GM12878 (cell line): ENCODE results near the gene AMPD2. TPM values are rescaled to one million over a fixed set of nuclear protein-coding genes. Genes with fewer than 3 reads are reported as not detected.

ENCODE experiments used
- ATAC-seq: fragments of 200-7000 bp; cut with Tn5 transposase; 3 replicates; pipeline ENCODE4 v1.9.1; 2020; ENCODE audit warnings: mild to moderate bottlenecking, moderate library complexity
- BruUV-seq: library from RNA; stranded (reverse); fragments of 400-500 nt; replicated peaks from 2 replicates; lab custom pipeline; 2021; lab: Mats Ljungman, UMichigan
- CTCF ChIA-PET: fragments of 300-600 bp; sonication (Branson Sonifier 250); formaldehyde crosslinking; extraction: SDS; loops from one replicate; lab custom pipeline; 2021; ENCODE audit warnings: inconsistent platforms; lab: Yijun Ruan, JAX
- POLR2A ChIA-PET: fragments of 350-600 bp; formaldehyde crosslinking; extraction: SDS; loops from one replicate; lab custom pipeline; 2021; ENCODE audit warnings: inconsistent platforms; lab: Charles Lee
- RAD21 ChIA-PET: fragments of 300-600 bp; sonication (Branson Sonifier 250); formaldehyde crosslinking; loops from one replicate; lab custom pipeline; 2023; ENCODE audit warnings: antibody characterized with exemption; ENCODE audit not compliant: unreplicated experiment; lab: Charles Lee
- SMC1A ChIA-PET: fragments of 300-600 bp; sonication (Branson Sonifier 250); formaldehyde crosslinking; loops from one replicate; lab custom pipeline; 2023; ENCODE audit not compliant: unreplicated experiment, uncharacterized antibody; lab: Charles Lee
- DNase-seq: peaks from one replicate; pipeline ENCODE4 v3.0.0-alpha.2; 2011; ENCODE audit warnings: low read depth, low spot score
- FAIRE-seq: peaks from 3 replicates; lab custom pipeline; 2011; peaks lifted over from hg19 to GRCh38; lab: Jason Lieb, UNC
- H2AFZ ChIP-seq: 2 replicates; pipeline ENCODE4 v1.6.0; 2011; ENCODE audit warnings: low read depth, low read length, control low read depth; ENCODE audit not compliant: control insufficient read depth
- H3K27ac ChIP-seq: 2 replicates; pipeline ENCODE4 v1.5.1; 2011; ENCODE audit warnings: control low read depth; ENCODE audit not compliant: control insufficient read depth, insufficient read depth
- H3K27me3 ChIP-seq, 2 experiments: replicated peaks in 1 of 2; 2 replicates each; pipeline versions ENCODE4 v1.6.0 to v1.6.1; 2011; ENCODE audit warnings: low read length in 1 of 2; ENCODE audit not compliant: control insufficient read depth in 2 of 2, insufficient read depth in 2 of 2
- H3K36me3 ChIP-seq, 2 experiments: 2 replicates each; pipeline ENCODE4 v1.5.1; 2011; ENCODE audit warnings: low read length in 1 of 2; ENCODE audit not compliant: control insufficient read depth in 2 of 2, insufficient read depth in 2 of 2
- H3K4me1 ChIP-seq: 2 replicates; pipeline ENCODE4 v1.6.1; 2011; ENCODE audit warnings: mild to moderate bottlenecking, low read length, moderate library complexity, mixed read lengths; ENCODE audit not compliant: control insufficient read depth, insufficient read depth
- H3K4me2 ChIP-seq: 2 replicates; pipeline ENCODE4 v1.6.0; 2011; ENCODE audit warnings: control low read depth; ENCODE audit not compliant: control insufficient read depth, insufficient read depth
- H3K4me3 ChIP-seq: fragments of 200-600 bp; sonication (generic); 2 replicates; pipeline ENCODE4 v1.5.1; 2016
- H3K79me2 ChIP-seq: 2 replicates; pipeline ENCODE4 v1.6.0; 2011; ENCODE audit warnings: low read length; ENCODE audit not compliant: control insufficient read depth, insufficient read depth
- H3K9ac ChIP-seq: 2 replicates; pipeline ENCODE4 v1.8.0; 2011; ENCODE audit warnings: low read length, control low read depth, mixed read lengths; ENCODE audit not compliant: control insufficient read depth, insufficient read depth
- H3K9me3 ChIP-seq: replicated peaks from 3 replicates; pipeline ENCODE4 v1.5.1; 2011; ENCODE audit warnings: mild to moderate bottlenecking, low read length; ENCODE audit not compliant: control insufficient read depth, insufficient read depth
- H4K20me1 ChIP-seq: 2 replicates; pipeline ENCODE4 v1.6.0; 2011; ENCODE audit not compliant: control insufficient read depth, insufficient read depth
- ASH2L ChIP-seq: fragments of 300-600, 200-600 bp; sonication (generic); IDR thresholded peaks from 2 replicates; pipeline ENCODE4 v1.6.1; 2017; ENCODE audit warnings: low read depth, mild to moderate bottlenecking, borderline replicate concordance
- CEBPB ChIP-seq, 2 experiments: fragments of 150-350 bp in 1 of 2; IDR thresholded peaks; 2 replicates each; pipeline ENCODE4 v1.6.1; 2012 to 2014; ENCODE audit warnings: low read depth in 2 of 2, low read length in 2 of 2, borderline replicate concordance in 1 of 2, inconsistent platforms in 1 of 2
- CHD1 ChIP-seq: IDR thresholded peaks from 2 replicates; pipeline ENCODE4 v1.6.1; 2012; ENCODE audit warnings: low read depth, low read length, improper control_type of control experiment
- CHD2 ChIP-seq: IDR thresholded peaks from 2 replicates; pipeline ENCODE4 v1.6.1; 2011; ENCODE audit warnings: low read depth, low read length, improper control_type of control experiment, borderline replicate concordance
- FOS ChIP-seq: IDR thresholded peaks from 3 replicates; pipeline ENCODE4 v1.6.1; 2011; ENCODE audit warnings: borderline replicate concordance; ENCODE audit not compliant: insufficient read length; ENCODE audit errors: extremely low read depth
- HDAC6 ChIP-seq: fragments of 200-600 bp; sonication (generic); IDR thresholded peaks from one replicate; pipeline ENCODE4 v1.8.0; 2017; ENCODE audit warnings: antibody characterized with exemption; ENCODE audit not compliant: unreplicated experiment
- IRF4 ChIP-seq: IDR thresholded peaks from 2 replicates; pipeline ENCODE4 v1.6.1; 2011; ENCODE audit warnings: low read depth, low read length
- MEF2B ChIP-seq: fragments of 450-650 bp; IDR thresholded peaks from 2 replicates; pipeline ENCODE4 v1.6.1; 2018; ENCODE audit warnings: mild to moderate bottlenecking, moderate library complexity; ENCODE audit not compliant: partially characterized antibody, poor library complexity, severe bottlenecking
- MTA3 ChIP-seq: IDR thresholded peaks from 2 replicates; pipeline ENCODE4 v1.6.1; 2012; ENCODE audit warnings: low read length, inconsistent platforms, borderline replicate concordance
- NFIC ChIP-seq: IDR thresholded peaks from 2 replicates; pipeline ENCODE4 v1.6.1; 2012; ENCODE audit warnings: low read depth, mild to moderate bottlenecking, inconsistent platforms, low read length, moderate library complexity
- PAX8 ChIP-seq: fragments of 450-650 bp; IDR thresholded peaks from 2 replicates; pipeline ENCODE4 v1.6.1; 2017; ENCODE audit warnings: mild to moderate bottlenecking, moderate library complexity
- POLR2A ChIP-seq: IDR thresholded peaks from 2 replicates; pipeline ENCODE4 v1.6.1; 2011; ENCODE audit warnings: low read depth, mild to moderate bottlenecking, low read length
- POLR2AphosphoS5 ChIP-seq: IDR thresholded peaks from 2 replicates; pipeline ENCODE4 v1.6.1; 2011; ENCODE audit warnings: mild to moderate bottlenecking, low read length, inconsistent platforms
- RAD21 ChIP-seq: IDR thresholded peaks from 2 replicates; pipeline ENCODE4 v1.6.1; 2011; ENCODE audit warnings: mild to moderate bottlenecking, low read depth, low read length, moderate library complexity; ENCODE audit not compliant: insufficient read depth
- SMARCA5 ChIP-seq: fragments of 450-650 bp; IDR thresholded peaks from 2 replicates; pipeline ENCODE4 v1.6.1; 2017; ENCODE audit warnings: mild to moderate bottlenecking
- STAT1 ChIP-seq: fragments of 450-650 bp; conservative IDR thresholded peaks from 2 replicates; pipeline ENCODE4 v1.6.1; 2014; ENCODE audit warnings: antibody characterized with exemption, mild to moderate bottlenecking
- ZSCAN29 ChIP-seq: fragments of 450-650 bp; IDR thresholded peaks from 2 replicates; pipeline ENCODE4 v1.6.1; 2017; ENCODE audit warnings: mild to moderate bottlenecking, moderate library complexity
- WGBS: methylation state at CpG from one replicate; pipeline ENCODE4 v1.1.6; 2016; ENCODE audit warnings: low lambda C conversion rate; ENCODE audit not compliant: insufficient replicate concordance, insufficient coverage; ENCODE audit errors: missing lambda C conversion rate; 5-methylcytosine and 5-hydroxymethylcytosine counted together
- in situ Hi-C: fragments of 300-500 bp; cut with MboI; formaldehyde crosslinking; loops from 9 replicates; pipeline ENCODE4 v1.14.3; 2018; ENCODE audit warnings: mixed read lengths
- intact Hi-C: fragments of 100-400 bp; cut with micrococcal nuclease; formaldehyde crosslinking; loops from one replicate; pipeline ENCODE4 v1.14.2; 2022; ENCODE audit not compliant: unreplicated experiment
- polyA plus RNA-seq, 11 experiments: library from polyadenylated mRNA; depleted of rRNA in 4 of 11; unstranded in 6 of 11; stranded (reverse) in 5 of 11; fragments of >200 nt; fragmentation: Nextera tagmentation in 4 of 11; fragmentation: Illumina TruSeq in 1 of 11; extraction: Ambion mirVana in 4 of 11; extraction: Trizol in 1 of 11; gene quantifications; 1 replicate in 1 of 11; 2 replicates in 10 of 11; pipeline versions ENCODE4 v1.2.1 to v1.2.3, GENCODE V29; 2011 to 2016; ENCODE audit warnings: inconsistent platforms in 2 of 11, missing spikeins in 2 of 11, low read depth in 1 of 11
- total RNA-seq, 4 experiments: library from RNA; depleted of rRNA in 3 of 4; stranded (reverse); fragments of >200 nt in 3 of 4; fragmentation: Illumina TruSeq in 1 of 4; extraction: Trizol in 1 of 4; gene quantifications; 2 replicates each; pipeline versions ENCODE4 v1.2.1 to v1.2.3, GENCODE V29; 2013 to 2021
- TF ChIP-seq, protein P1 (sequence below): IDR thresholded peaks from 2 replicates; pipeline ENCODE4 v1.6.1; 2011; ENCODE audit warnings: borderline replicate concordance, low read depth, mild to moderate bottlenecking, moderate library complexity, low read length; ENCODE audit not compliant: insufficient read depth, poor library complexity, severe bottlenecking
- TF ChIP-seq, protein P2 (sequence below): IDR thresholded peaks from 2 replicates; pipeline ENCODE4 v1.6.1; 2012; ENCODE audit warnings: low read depth, low read length, improper control_type of control experiment
- TF ChIP-seq, protein P3 (sequence below): fragments of 450-650 bp; IDR thresholded peaks from 2 replicates; pipeline ENCODE4 v1.6.1; 2017; ENCODE audit warnings: mild to moderate bottlenecking

AMPD2 gene
- total and polyA plus RNA-seq, 10 of the 15 experiments (the other 5 are each of a cell fraction or from before 2014, with no cell fraction given): 2.0 to 75.9 (median 31.3) TPM

DNA sequence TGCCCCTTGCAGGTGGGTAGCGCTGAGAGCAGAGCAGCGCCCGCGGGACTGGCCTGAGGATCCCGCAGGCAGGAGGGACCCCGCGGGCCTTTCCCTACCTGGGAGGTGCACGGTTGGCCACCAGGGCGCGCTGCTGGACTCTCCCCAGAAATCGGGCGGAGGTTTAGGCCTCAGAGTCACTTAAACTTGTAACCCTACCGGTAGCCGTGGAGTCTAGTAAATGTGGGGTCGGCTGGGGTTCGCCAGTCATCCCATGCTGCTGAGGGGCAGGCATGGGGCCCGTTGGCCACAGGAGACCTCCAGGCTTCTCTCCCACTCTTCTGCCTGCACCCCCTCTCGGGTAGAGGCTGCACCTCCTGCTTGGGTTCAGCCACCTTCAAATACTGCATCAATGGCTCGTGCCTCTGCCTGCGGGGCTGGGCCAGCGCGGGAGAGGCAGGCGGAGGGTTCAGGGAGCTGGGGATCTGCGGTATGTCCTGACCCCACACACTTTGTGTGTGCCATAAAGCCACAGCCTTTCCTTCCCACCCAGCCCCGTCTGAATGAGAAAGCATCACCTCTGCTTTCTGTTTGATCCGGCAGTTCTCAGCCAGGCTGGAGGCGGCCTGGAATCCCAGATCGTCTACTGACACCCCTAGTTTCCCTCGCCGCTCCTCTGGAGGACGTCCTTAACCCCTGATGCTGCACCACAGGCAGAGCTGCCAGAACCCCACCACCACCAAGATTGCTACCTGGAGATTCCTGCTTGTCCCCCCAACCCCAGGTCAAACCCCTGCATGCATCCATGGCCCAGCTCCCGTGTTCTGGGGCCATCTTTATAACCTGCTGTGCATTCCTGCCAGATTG lies 24.0 kb downstream of the AMPD2 start (continued):
- TF ChIP-seq MEF2B (no peak), NFIC (no peak), SMARCA5 (peak; percentile 46; the same call in 1 of the 2 replicates), IRF4 (0 out of 2 replicates have a peak, but pooled peaks have one; percentile 11), CHD1 (no peak)
- TF ChIP-seq, protein P1, sequence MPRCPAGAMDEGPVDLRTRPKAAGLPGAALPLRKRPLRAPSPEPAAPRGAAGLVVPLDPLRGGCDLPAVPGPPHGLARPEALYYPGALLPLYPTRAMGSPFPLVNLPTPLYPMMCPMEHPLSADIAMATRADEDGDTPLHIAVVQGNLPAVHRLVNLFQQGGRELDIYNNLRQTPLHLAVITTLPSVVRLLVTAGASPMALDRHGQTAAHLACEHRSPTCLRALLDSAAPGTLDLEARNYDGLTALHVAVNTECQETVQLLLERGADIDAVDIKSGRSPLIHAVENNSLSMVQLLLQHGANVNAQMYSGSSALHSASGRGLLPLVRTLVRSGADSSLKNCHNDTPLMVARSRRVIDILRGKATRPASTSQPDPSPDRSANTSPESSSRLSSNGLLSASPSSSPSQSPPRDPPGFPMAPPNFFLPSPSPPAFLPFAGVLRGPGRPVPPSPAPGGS: no peak
- TF ChIP-seq, all 136 proteins: peak for 14

DNA sequence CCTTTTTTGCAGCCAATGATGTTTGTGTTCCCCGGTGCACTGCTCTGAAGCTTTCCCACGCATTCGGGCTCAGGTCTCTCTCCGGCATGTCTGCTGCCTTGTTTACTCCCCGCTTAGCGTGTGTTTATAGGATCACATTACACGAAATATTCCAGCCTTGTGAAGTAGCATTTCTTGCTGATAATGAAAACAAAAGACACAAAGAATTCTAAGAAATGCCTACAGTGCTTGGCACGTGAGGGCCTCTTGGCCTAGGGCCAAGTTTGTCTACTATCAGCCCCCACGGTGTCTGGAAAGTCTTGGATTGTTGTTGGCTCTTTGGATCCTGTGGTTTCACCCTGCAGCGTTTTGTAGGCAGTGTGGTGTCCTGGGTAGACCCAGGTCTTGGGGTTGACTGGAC lies 25.0 kb downstream of the AMPD2 start:
- Histone ChIP-seq H3K9me3 (no peaks in the 10 kb centered on the region), H3K27ac (no peak overlapping the region), H3K4me1 (peaks cover 9% of the 10 kb centered on the region), H3K36me3 (no peaks in the 10 kb centered on the region), H3K4me3 (no peak overlapping the region), H3K79me2 (no peaks in the 10 kb centered on the region), H3K9ac (no peak overlapping the region), H3K27me3 (no peaks in the 10 kb centered on the region), H2AFZ (no peak overlapping the region), H3K4me2 (no peak overlapping the region), H4K20me1 (no peaks in the 10 kb centered on the region)
- no CpG with 5 or more reads among the region's 10 CpGs for WGBS
- no peak for ATAC-seq
- no TSS peak for BruUV-seq
- ChIA-PET CTCF (interaction anchor here (1.7 to 10.7 kb wide), 3 partner anchors 9 to 130 kb away, joined by 7 to 299 read pairs (median 282); partner anchors contain the start of gene GSTM4), POLR2A (no interaction called here), SMC1A (interaction anchor here (1.0 kb wide), 1 partner anchor 340 kb away, joined by 5 read pairs; the partner anchor contains the start of gene AHCYL1), RAD21 (interaction anchor here (1.1 to 2.5 kb wide), 2 partner anchors 96 to 133 kb away, joined by 3 to 6 read pairs; partner anchors contain the start of gene GNAI3)
- no peak for DNase-seq
- FAIRE-seq: no peak
- in situ Hi-C loops: loop anchor here (5.0 kb wide), 2 partner anchors 128 to 343 kb away; no protein-coding TSS in a partner anchor
- intact Hi-C loops: loop anchor here (5.0 kb wide), 4 partner anchors 43 to 338 kb away; partner anchors contain the start of genes AHCYL1, GNAI3 and GSTM1
- no peak for TF ChIP-seq POLR2AphosphoS5
- TF ChIP-seq ZSCAN29: no peak
- no peak for TF ChIP-seq FOS
- TF ChIP-seq STAT1: no peak
- TF ChIP-seq, protein P2, sequence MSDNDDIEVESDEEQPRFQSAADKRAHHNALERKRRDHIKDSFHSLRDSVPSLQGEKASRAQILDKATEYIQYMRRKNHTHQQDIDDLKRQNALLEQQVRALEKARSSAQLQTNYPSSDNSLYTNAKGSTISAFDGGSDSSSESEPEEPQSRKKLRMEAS: no peak
- no peak for TF ChIP-seq RAD21
- no peak for TF ChIP-seq ASH2L
- TF ChIP-seq CHD2: no peak
- TF ChIP-seq MTA3: no peak
- no peak for TF ChIP-seq CEBPB (IDR thresholded peaks at IDR 0.05; ENCODE audit: borderline replicate concordance in 1 of 2, low read depth in 2 of 2, low read length in 2 of 2)
- no peak for TF ChIP-seq HDAC6
- TF ChIP-seq PAX8: no peak
- TF ChIP-seq POLR2A: no peak
- TF ChIP-seq, protein P3, sequence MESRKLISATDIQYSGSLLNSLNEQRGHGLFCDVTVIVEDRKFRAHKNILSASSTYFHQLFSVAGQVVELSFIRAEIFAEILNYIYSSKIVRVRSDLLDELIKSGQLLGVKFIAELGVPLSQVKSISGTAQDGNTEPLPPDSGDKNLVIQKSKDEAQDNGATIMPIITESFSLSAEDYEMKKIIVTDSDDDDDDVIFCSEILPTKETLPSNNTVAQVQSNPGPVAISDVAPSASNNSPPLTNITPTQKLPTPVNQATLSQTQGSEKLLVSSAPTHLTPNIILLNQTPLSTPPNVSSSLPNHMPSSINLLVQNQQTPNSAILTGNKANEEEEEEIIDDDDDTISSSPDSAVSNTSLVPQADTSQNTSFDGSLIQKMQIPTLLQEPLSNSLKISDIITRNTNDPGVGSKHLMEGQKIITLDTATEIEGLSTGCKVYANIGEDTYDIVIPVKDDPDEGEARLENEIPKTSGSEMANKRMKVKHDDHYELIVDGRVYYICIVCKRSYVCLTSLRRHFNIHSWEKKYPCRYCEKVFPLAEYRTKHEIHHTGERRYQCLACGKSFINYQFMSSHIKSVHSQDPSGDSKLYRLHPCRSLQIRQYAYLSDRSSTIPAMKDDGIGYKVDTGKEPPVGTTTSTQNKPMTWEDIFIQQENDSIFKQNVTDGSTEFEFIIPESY: no peak
